IMR-90 (cell line): Measurements from ENCODE around the gene SYTL2. TPM values are rescaled to one million over a fixed set of nuclear protein-coding genes. Genes with fewer than 3 reads are reported as not detected.

ENCODE experiments used
- ATAC-seq: fragments of 200-7000 bp; cut with Tn5 transposase; 2 replicates; pipeline ENCODE4 v1.9.1; 2020; ENCODE audit warnings: low read depth, mild to moderate bottlenecking, moderate library complexity
- BruUV-seq: library from RNA; stranded (reverse); fragments of 400-500 nt; replicated peaks from 2 replicates; lab custom pipeline; 2021; lab: Mats Ljungman, UMichigan
- CTCF ChIA-PET: fragments of 300-600 bp; formaldehyde crosslinking; extraction: SDS; loops from one replicate; lab custom pipeline; 2021; ENCODE audit warnings: antibody characterized with exemption; lab: Yijun Ruan, JAX
- POLR2A ChIA-PET: fragments of 300-600 bp; sonication (Branson Sonifier 250); formaldehyde crosslinking; loops from one replicate; lab custom pipeline; 2022; ENCODE audit warnings: antibody characterized with exemption; ENCODE audit not compliant: unreplicated experiment; lab: Charles Lee
- DNase-seq: peaks from one replicate; pipeline ENCODE4 v3.0.0; 2013
- H2AFZ ChIP-seq: replicated peaks from 2 replicates; pipeline ENCODE3; 2013; ENCODE audit warnings: low read length, mild to moderate bottlenecking; ENCODE audit not compliant: poor library complexity
- H2AK5ac ChIP-seq: 2 replicates; pipeline ENCODE4 v1.6.1; 2013; ENCODE audit warnings: low read depth, low read length, inconsistent platforms
- H2AK9ac ChIP-seq: replicated peaks from 2 replicates; pipeline ENCODE3; 2013; ENCODE audit warnings: mild to moderate bottlenecking, low read depth, low read length, moderate library complexity; ENCODE audit not compliant: poor library complexity
- H2BK120ac ChIP-seq: 2 replicates; pipeline ENCODE4 v1.6.1; 2013; ENCODE audit warnings: low read depth, low read length, inconsistent platforms
- H2BK15ac ChIP-seq: 3 replicates; pipeline ENCODE4 v1.6.1; 2013; ENCODE audit warnings: low read depth, low read length, inconsistent platforms
- H2BK20ac ChIP-seq: 2 replicates; pipeline ENCODE4 v1.6.1; 2013; ENCODE audit warnings: low read depth, mild to moderate bottlenecking, inconsistent platforms, low read length, moderate library complexity
- H2BK5ac ChIP-seq: 2 replicates; pipeline ENCODE4 v1.6.1; 2013; ENCODE audit warnings: mild to moderate bottlenecking, low read depth, low read length, inconsistent platforms; ENCODE audit not compliant: poor library complexity, severe bottlenecking
- H3K14ac ChIP-seq: replicated peaks from 2 replicates; pipeline ENCODE4 v1.6.1; 2013; ENCODE audit warnings: low read depth, low read length, inconsistent platforms
- H3K18ac ChIP-seq: 2 replicates; pipeline ENCODE4 v1.6.1; 2013; ENCODE audit warnings: low read depth, low read length, control low read depth
- H3K23ac ChIP-seq: 2 replicates; pipeline ENCODE4 v1.6.1; 2013; ENCODE audit warnings: low read depth, low read length, inconsistent platforms
- H3K27ac ChIP-seq: 2 replicates; pipeline ENCODE4 v1.5.1; 2013; ENCODE audit warnings: mild to moderate bottlenecking, control low read depth, low read length; ENCODE audit not compliant: insufficient read depth
- H3K27me3 ChIP-seq: 2 replicates; pipeline ENCODE4 v1.6.1; 2013; ENCODE audit warnings: low read length; ENCODE audit not compliant: control insufficient read depth, insufficient read depth
- H3K36me3 ChIP-seq: 2 replicates; pipeline ENCODE4 v1.6.1; 2013; ENCODE audit warnings: low read length, mixed read lengths; ENCODE audit not compliant: control insufficient read depth, insufficient read depth
- H3K4ac ChIP-seq: 2 replicates; pipeline ENCODE4 v1.6.1; 2013; ENCODE audit warnings: low read depth, low read length, inconsistent platforms
- H3K4me1 ChIP-seq: 2 replicates; pipeline ENCODE4 v1.6.1; 2013; ENCODE audit warnings: low read length, mixed read lengths; ENCODE audit not compliant: control insufficient read depth, insufficient read depth
- H3K4me2 ChIP-seq: 2 replicates; pipeline ENCODE4 v1.6.1; 2013; ENCODE audit warnings: low read depth, mild to moderate bottlenecking, control low read depth, low read length, moderate library complexity
- H3K4me3 ChIP-seq: 2 replicates; pipeline ENCODE4 v1.5.1; 2013; ENCODE audit warnings: low read depth, mild to moderate bottlenecking, control low read depth, low read length, moderate library complexity; ENCODE audit not compliant: insufficient read depth
- H3K56ac ChIP-seq: 2 replicates; pipeline ENCODE4 v1.6.1; 2013; ENCODE audit warnings: low read length, inconsistent platforms; ENCODE audit not compliant: insufficient read depth; ENCODE audit errors: extremely low read depth
- H3K79me1 ChIP-seq, 2 experiments: 2 replicates each; pipeline ENCODE4 v1.6.1; 2013; ENCODE audit warnings: low read length in 2 of 2, inconsistent platforms in 1 of 2, low read depth in 1 of 2
- H3K9ac ChIP-seq: 2 replicates; pipeline ENCODE4 v1.6.1; 2013; ENCODE audit warnings: low read depth, low read length, control low read depth
- H3K9me1 ChIP-seq: 2 replicates; pipeline ENCODE4 v1.6.1; 2013; ENCODE audit warnings: low read length, inconsistent platforms; ENCODE audit not compliant: insufficient read depth
- H3K9me3 ChIP-seq: 2 replicates; pipeline ENCODE4 v1.6.1; 2013; ENCODE audit warnings: low read length; ENCODE audit not compliant: control insufficient read depth, insufficient read depth
- H4K20me1 ChIP-seq: 2 replicates; pipeline ENCODE4 v1.6.1; 2013; ENCODE audit warnings: low read length, inconsistent platforms; ENCODE audit not compliant: insufficient read depth
- H4K5ac ChIP-seq: 2 replicates; pipeline ENCODE4 v1.6.1; 2013; ENCODE audit warnings: mild to moderate bottlenecking, low read depth, low read length, control low read depth
- H4K8ac ChIP-seq, 2 experiments: 2 replicates each; pipeline ENCODE4 v1.6.1; 2013; ENCODE audit warnings: low read depth in 2 of 2, low read length in 2 of 2, control low read depth in 1 of 2, inconsistent platforms in 1 of 2
- H4K91ac ChIP-seq: 2 replicates; pipeline ENCODE4 v1.6.1; 2013; ENCODE audit warnings: low read depth, low read length, inconsistent platforms; ENCODE audit not compliant: insufficient read depth
- CEBPB ChIP-seq: IDR thresholded peaks from 2 replicates; pipeline ENCODE4 v1.6.1; 2012; ENCODE audit warnings: low read depth, low read length, improper control_type of control experiment
- SMC3 ChIP-seq: fragments of 150-350 bp; IDR thresholded peaks from 2 replicates; pipeline ENCODE4 v1.6.1; 2016; ENCODE audit warnings: low read depth, mild to moderate bottlenecking, antibody characterized with exemption, low read length, moderate library complexity
- WGBS, 2 experiments: methylation state at CpG; one replicate each; pipeline versions ENCODE4 v1.1.5 to v1.1.7; 2013; ENCODE audit warnings: missing lambda C conversion rate in 2 of 2; ENCODE audit not compliant: insufficient read length in 1 of 2; ENCODE audit errors: extremely low coverage in 2 of 2; 5-methylcytosine and 5-hydroxymethylcytosine counted together
- dilution Hi-C: fragments of 300-500 bp; cut with HindIII; formaldehyde crosslinking; loops from one replicate; pipeline ENCODE4 v1.14.3; 2018; ENCODE audit warnings: low sequenced_read_pairs; ENCODE audit not compliant: unreplicated experiment
- in situ Hi-C: fragments of 300-500 bp; cut with MboI; formaldehyde crosslinking; loops from 3 replicates; pipeline ENCODE4 v1.14.3; 2019; ENCODE audit warnings: low sequenced_read_pairs, inconsistent platforms, mixed read lengths
- intact Hi-C: fragments of 100-400 bp; cut with micrococcal nuclease; formaldehyde crosslinking; loops from 2 replicates; pipeline ENCODE4 v1.10.0; 2022
- polyA plus RNA-seq, 3 experiments: library from polyadenylated mRNA; depleted of rRNA; stranded (reverse); fragments of >200 nt; gene quantifications; 2 replicates each; pipeline ENCODE4 v1.2.3, GENCODE V29; 2012; ENCODE audit warnings: low replicate concordance in 1 of 3
- total RNA-seq: library from RNA; depleted of rRNA; stranded (reverse); fragments of >200 nt; gene quantifications from 2 replicates; pipeline ENCODE4 v1.2.3, GENCODE V29; 2012

SYTL2 gene
- total and polyA plus RNA-seq, 2 of the 4 experiments (the other 2 are of a cell fraction): 45.2 to 70.0 TPM

DNA sequence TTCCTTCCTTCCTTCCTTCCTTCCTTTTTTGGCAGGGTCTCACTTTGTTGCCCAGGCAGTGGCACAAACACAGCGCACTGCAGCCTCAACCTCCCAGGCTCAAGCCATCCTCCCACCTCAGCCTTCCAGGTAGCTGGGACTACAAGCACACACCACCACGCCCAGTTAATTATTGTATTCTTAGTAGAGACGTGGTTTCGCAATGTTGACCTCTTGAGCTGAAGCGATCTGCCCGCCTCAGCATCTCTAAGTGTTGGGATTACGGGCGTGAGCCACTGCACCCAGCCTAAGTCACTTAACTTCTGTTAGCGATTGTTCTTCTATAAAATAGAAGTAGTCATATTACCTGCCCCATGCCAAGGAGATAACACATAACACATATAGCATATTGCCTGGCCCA lies 2.8 kb upstream of the SYTL2 start:
- 93% methylated on average over 3 of the region's 9 CpGs; no CpG with 5 or more reads in 1 of the 2 experiments for WGBS, 2 experiments
- Histone ChIP-seq H2AK9ac (no peak overlapping the region), H2BK20ac (peak overlapping the region; percentile 93), H3K9ac (no peak overlapping the region), H3K27me3 (no peaks in the 10 kb centered on the region), H3K79me1 (peaks cover 11 to 27% of the 10 kb centered on the region in 2 experiments; a peak in 3 of 4 replicates), H3K56ac (no peak overlapping the region), H2BK5ac (peak overlapping the region; percentile 98), H3K23ac (peak overlapping the region; percentile 22), H2AFZ (no peak overlapping the region), H3K4me3 (no peak overlapping the region), H3K18ac (peak overlapping the region; percentile 69), H3K9me1 (peaks cover 17% of the 10 kb centered on the region), H3K27ac (0 out of 2 replicates have a peak overlapping the region, but pooled peaks have one; percentile 5), H4K8ac (peak overlapping the region; percentile 43 to 67; a peak in 3 of 4 replicates), H2BK15ac (peak overlapping the region; percentile 91; the same call in 2 of the 3 replicates), H3K4me1 (peaks cover 18% of the 10 kb centered on the region), H3K9me3 (no peaks in the 10 kb centered on the region), H3K36me3 (no peaks in the 10 kb centered on the region), H4K91ac (peak overlapping the region; percentile 82), H3K14ac (peak overlapping the region; percentile 39), H2AK5ac (peak overlapping the region; percentile 90), H2BK120ac (peak overlapping the region; percentile 84), H4K20me1 (no peaks in the 10 kb centered on the region), H3K4ac (peak overlapping the region; percentile 79), H3K4me2 (no peak overlapping the region), H4K5ac (peak overlapping the region; percentile 71; the same call in 1 of the 2 replicates)
- POLR2A ChIA-PET: no interaction called here
- dilution Hi-C loops (no loop called here), intact Hi-C loops (loop anchor here (5.0 kb wide), 1 partner anchor 96 kb away; no protein-coding TSS in a partner anchor), in situ Hi-C loops (no loop called here)
- BruUV-seq: no TSS peak
- CTCF ChIA-PET: no interaction called here
- ATAC-seq (no peak), DNase-seq (no peak)
- TF ChIP-seq SMC3: no peak
- peak; percentile 71 for TF ChIP-seq CEBPB
